GM19397 (cell line): ENCODE measurements around the gene LARP4B.

Experiments used
- ATAC-seq: cut with Tn5 transposase; IDR thresholded peaks from one replicate; pipeline ENCODE4 v1.9.1; 2021; ENCODE audit warnings: mild to moderate bottlenecking, moderate library complexity; ENCODE audit not compliant: unreplicated experiment

The LARP4B gene

GRCh38 chr10:836782-837181 lies 94.7 kb downstream of the LARP4B start:
- no peak for ATAC-seq

GRCh38 chr10:834493-834892 lies 97.0 kb downstream of the LARP4B start:
- ATAC-seq: no peak

- ATAC-seq: no peak
These were observed 102.3 kb downstream of the LARP4B start for GRCh38 chr10:829241-829640.

GRCh38 chr10:828191-828590 lies 103.3 kb downstream of the LARP4B start:
- ATAC-seq: no peak

- no peak for ATAC-seq
These were observed 106.6 kb downstream of the LARP4B start for GRCh38 chr10:824946-825345.

- no peak for ATAC-seq
These were observed 107.0 kb downstream of the LARP4B start for GRCh38 chr10:824497-824896.

GRCh38 chr10:822661-823367 lies 108.7 kb downstream of the LARP4B start:
- no peak for ATAC-seq

GRCh38 chr10:822197-822596 lies 109.3 kb downstream of the LARP4B start:
- ATAC-seq: no peak

GRCh38 chr10:821322-821721 lies 110.2 kb downstream of the LARP4B start:
- no peak for ATAC-seq

- no peak for ATAC-seq
These were observed 111.7 kb downstream of the LARP4B start for GRCh38 chr10:819816-820215.

GRCh38 chr10:819326-819725 lies 112.2 kb downstream of the LARP4B start:
- ATAC-seq: no peak

GRCh38 chr10:818526-819220 lies 112.8 kb downstream of the LARP4B start:
- ATAC-seq: no peak

- no peak for ATAC-seq
These were observed 113.5 kb downstream of the LARP4B start for GRCh38 chr10:818010-818409.

GRCh38 chr10:817371-817770 lies 114.1 kb downstream of the LARP4B start:
- no peak for ATAC-seq

GRCh38 chr10:816958-817357 lies 114.5 kb downstream of the LARP4B start:
- ATAC-seq: no peak

- ATAC-seq: no peak
These were observed 115.4 kb downstream of the LARP4B start for GRCh38 chr10:816091-816477.

GRCh38 chr10:815338-816090 lies 116.0 kb downstream of the LARP4B start:
- no peak for ATAC-seq

GRCh38 chr10:814536-815302 lies 116.8 kb downstream of the LARP4B start:
- ATAC-seq: no peak

GRCh38 chr10:813286-813685 lies 118.2 kb downstream of the LARP4B start:
- ATAC-seq: no peak

- ATAC-seq: no peak
These were observed 118.7 kb downstream of the LARP4B start for GRCh38 chr10:812787-813186.
